Measurements from ENCODE around the gene METTL24.

- TF ChIP-seq, protein P1, sequence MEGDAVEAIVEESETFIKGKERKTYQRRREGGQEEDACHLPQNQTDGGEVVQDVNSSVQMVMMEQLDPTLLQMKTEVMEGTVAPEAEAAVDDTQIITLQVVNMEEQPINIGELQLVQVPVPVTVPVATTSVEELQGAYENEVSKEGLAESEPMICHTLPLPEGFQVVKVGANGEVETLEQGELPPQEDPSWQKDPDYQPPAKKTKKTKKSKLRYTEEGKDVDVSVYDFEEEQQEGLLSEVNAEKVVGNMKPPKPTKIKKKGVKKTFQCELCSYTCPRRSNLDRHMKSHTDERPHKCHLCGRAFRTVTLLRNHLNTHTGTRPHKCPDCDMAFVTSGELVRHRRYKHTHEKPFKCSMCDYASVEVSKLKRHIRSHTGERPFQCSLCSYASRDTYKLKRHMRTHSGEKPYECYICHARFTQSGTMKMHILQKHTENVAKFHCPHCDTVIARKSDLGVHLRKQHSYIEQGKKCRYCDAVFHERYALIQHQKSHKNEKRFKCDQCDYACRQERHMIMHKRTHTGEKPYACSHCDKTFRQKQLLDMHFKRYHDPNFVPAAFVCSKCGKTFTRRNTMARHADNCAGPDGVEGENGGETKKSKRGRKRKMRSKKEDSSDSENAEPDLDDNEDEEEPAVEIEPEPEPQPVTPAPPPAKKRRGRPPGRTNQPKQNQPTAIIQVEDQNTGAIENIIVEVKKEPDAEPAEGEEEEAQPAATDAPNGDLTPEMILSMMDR (IDR thresholded peaks at IDR 0.05): no peak
- no peak for TF ChIP-seq POLR2A (IDR thresholded peaks at IDR 0.05)
These were observed 111.1 kb downstream of the METTL24 start for GRCh38 chr6:110246900-110247546.

All from prostate gland (tissue), 2 donors.